Fibroblast of villous mesenchyme (primary cell): Measurements from ENCODE around the gene OR2T1. TPM values are rescaled to one million over a fixed set of nuclear protein-coding genes. Genes with fewer than 3 reads are reported as not detected.
"Not testable (repeated sequence)": the region's sequence is repeated elsewhere in the genome, so short reads cannot be mapped to it uniquely, and the experiment has no call there.

Source experiments
- DNase-seq: peaks from one replicate; pipeline ENCODE4 v3.0.0-alpha.2; 2010; ENCODE audit warnings: low read depth
- H3K4me3 ChIP-seq: 2 replicates; pipeline ENCODE4 v1.5.1; 2011; ENCODE audit warnings: low read depth, mild to moderate bottlenecking, low read length
- CTCF ChIP-seq: IDR thresholded peaks from 2 replicates; pipeline ENCODE4 v1.5.1; 2012; ENCODE audit warnings: low read depth, mild to moderate bottlenecking, low read length; ENCODE audit not compliant: insufficient read depth
- total RNA-seq: library from RNA; depleted of rRNA; stranded (reverse); fragments of >200 nt; gene quantifications from 2 replicates; pipeline ENCODE4 v1.2.3, GENCODE V29; 2012

Gene OR2T1
- total RNA-seq, 1 donor, result not detected

DNA sequence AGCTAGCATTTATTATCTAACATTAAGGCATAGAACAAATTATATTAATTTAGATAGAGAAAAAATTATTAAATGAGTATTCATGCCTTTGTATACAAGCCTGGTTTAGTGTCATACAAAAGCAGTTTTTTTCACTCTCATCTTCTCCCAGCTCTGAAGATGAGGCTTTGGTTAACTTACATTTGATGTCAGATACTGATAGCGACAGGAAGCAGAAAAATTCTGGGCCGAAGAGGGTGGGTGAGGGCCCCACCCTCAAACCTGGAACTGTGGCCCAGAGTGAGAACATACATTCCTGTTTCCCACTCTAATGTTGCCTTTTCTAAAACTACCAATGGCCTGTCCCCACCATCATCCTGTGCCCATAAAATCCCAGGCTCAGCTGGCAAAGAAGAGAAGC lies 15.0 kb downstream of the OR2T1 start:
- H3K4me3 ChIP-seq, result no peak overlapping the region
- no peak for TF ChIP-seq CTCF
- DNase-seq, result no peak

DNA sequence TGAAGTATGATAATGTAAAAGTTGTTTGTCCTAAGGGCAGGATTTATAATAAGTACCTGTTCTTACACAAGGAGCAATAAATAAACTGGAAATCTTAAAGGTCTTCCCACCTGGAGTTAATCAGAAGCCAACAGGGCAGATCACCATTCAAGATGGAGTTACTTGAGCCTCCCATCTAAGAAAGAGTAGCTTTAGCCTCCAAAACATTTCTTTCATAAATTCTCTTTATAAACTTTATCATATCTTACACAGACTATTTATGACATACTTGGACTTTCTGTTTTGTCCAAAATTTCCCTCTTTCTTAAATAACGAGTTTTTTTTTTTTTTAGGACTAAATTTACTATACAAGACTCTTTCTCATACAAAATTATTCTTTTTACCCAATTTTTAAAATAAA lies 18.5 kb downstream of the OR2T1 start:
- no peak overlapping the region for H3K4me3 ChIP-seq
- no peak for TF ChIP-seq CTCF
- DNase-seq, result peak; percentile 3

- H3K4me3 ChIP-seq, DNase-seq: not testable (repeated sequence)
Observed at GRCh38 chr1:248427526-248428191, 24.8 kb downstream of the OR2T1 start.

DNA sequence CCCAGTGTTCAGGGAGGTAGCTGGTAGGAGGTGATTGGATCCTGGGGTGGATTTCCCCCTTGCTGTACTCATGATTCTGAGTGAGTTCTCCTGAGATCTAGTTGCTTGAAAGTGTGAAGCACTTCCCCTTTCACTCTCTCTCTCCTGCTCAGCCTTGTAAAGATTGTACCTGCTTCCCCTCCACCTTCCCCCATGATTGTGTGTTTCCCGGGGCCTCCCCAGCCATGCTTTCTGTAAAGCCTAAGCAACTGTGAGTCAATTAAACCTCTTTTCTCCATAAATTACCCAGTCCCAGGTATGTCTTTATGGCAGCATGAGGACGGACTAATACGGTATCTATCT lies 25.3 kb downstream of the OR2T1 start:
- DNase-seq, result not testable (repeated sequence)

DNA sequence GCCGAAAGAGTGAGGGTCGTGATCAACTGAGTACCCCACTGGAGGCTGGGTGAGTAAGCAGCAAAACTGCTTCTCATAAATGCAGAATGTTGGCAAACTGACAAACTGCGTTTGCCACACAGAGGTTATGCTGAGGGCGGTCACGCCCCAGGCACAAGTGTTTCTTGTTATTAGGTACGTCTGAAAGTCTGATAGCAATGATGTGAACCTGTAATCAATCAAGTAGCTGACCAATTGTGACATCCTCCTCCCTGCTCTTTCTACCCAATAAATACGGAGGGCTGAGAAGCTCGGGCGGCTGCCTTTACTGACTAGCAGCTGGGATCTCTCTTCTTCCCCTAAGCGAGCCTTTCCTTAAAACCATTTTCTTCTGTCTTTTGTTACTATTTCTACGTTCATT lies 28.8 kb downstream of the OR2T1 start:
- not testable (repeated sequence) for H3K4me3 ChIP-seq, DNase-seq

More for the DNA sequence above, 25.3 kb downstream of the OR2T1 start:
- not testable (repeated sequence) for H3K4me3 ChIP-seq

GRCh38 chr1:248432201-248432600 lies 29.4 kb downstream of the OR2T1 start:
- DNase-seq, H3K4me3 ChIP-seq: not testable (repeated sequence)

- not testable (repeated sequence) for DNase-seq, H3K4me3 ChIP-seq
Observed at GRCh38 chr1:248433811-248434415, 31.1 kb downstream of the OR2T1 start.

DNA sequence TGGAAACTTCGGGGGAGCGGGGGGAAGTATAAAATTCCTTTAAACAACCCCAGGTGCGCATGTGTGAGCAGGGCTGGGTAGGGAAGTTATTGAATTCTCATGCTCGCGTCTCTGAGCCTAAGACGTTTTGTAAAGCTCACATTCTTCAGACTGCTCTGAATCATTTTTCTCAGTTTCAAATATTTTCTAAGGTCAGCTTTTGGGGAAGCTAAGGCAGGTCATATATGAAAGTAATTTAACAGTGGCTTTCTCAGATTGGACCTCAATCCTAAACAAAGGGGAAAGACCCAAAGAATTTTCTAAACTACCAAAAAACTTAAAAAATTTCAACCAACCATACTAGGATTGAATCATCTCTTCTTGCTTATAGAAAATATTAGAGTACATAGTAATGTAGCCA lies 32.1 kb downstream of the OR2T1 start:
- DNase-seq, H3K4me3 ChIP-seq: not testable (repeated sequence)

DNA sequence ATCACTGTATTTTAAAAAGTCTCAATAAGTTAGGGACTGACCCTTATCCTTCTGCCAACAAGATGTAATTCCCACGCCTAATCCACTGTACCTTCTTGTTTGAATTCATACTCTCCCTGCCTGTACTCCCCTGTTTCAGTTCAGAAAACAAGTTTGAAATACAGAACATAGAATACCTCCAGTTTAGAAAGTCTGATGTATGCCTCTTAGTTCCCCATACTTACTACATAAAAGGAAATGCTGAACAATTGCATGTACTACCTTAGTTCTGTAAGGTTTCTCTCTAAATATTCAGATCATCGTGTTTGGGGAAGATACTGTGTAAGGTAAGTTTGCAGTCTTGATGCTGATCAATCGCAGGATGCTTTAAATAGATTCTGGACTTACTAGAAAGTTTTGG lies 33.5 kb downstream of the OR2T1 start:
- H3K4me3 ChIP-seq, DNase-seq: not testable (repeated sequence)

GRCh38 chr1:248438668-248439067 lies 35.8 kb downstream of the OR2T1 start:
- H3K4me3 ChIP-seq, DNase-seq: not testable (repeated sequence)

- DNase-seq, result not testable (repeated sequence)
Observed at GRCh38 chr1:248439283-248439682, 36.4 kb downstream of the OR2T1 start.

DNA sequence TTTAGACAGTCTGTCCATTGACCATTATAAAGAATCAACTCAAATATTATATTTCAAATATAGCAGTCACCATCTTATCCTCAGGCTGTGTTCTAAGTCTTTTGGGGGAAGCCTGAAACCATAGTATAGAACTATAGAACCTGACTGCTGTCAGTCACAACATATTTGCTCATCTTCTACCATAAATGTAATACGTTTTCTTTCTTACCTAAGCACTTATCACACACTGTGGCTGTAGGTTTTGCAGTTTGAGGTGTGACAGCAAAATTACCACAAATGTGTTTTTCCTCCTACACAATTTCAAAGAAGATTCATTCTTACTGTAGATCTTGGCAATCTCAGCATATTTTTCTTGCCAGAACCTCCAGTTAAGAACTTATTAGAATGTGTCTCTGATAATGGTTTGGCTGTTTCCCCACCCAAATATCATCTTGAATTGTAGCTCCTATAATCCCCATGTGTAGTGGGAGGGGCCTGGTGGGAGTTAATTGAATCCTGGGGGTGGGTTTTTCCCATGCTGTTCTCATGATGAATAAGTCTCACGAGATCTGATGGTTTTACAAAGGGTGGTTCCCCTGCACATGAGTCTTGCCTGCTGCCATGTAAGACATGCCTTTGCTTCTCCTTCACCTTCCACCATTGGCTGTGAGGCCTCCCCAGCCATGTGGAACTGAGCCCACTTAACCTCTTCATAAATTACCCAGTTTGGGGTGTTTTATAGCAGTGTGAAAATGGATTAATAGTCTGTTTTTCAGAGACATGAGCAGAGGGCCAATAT lies 39.8 kb downstream of the OR2T1 start:
- DNase-seq, H3K4me3 ChIP-seq: not testable (repeated sequence)

More at GRCh38 chr1:248439283-248439682, 36.4 kb downstream of the OR2T1 start:
- not testable (repeated sequence) for H3K4me3 ChIP-seq

GRCh38 chr1:248444603-248445002 lies 41.8 kb downstream of the OR2T1 start:
- H3K4me3 ChIP-seq, DNase-seq: not testable (repeated sequence)

DNA sequence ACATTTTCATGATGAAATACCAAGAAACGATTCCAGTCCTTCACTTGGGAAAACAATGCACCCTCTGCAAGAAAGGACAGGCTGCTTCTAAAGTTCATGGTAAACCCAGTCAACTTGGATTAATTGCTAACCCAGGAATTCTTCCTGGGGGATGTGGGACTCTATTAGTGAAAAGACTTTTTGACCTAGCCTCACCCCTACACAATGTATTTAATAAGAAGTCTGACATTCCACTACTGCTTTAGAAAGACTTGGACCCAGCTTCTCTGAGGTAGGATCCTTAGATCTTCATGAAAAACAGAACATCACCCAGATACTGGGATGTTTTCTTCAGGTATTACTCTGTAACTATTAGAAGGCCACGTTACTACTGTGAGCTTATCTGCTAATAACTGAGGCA lies 42.6 kb downstream of the OR2T1 start, which contains the start of gene OR2T2:
OR2T2 (plus strand) TSS at position 239 of the 400 bp plus-strand sequence. CDS start 7,161 bp downstream, outside the sequence.
- H3K4me3 ChIP-seq, DNase-seq: not testable (repeated sequence)

DNA sequence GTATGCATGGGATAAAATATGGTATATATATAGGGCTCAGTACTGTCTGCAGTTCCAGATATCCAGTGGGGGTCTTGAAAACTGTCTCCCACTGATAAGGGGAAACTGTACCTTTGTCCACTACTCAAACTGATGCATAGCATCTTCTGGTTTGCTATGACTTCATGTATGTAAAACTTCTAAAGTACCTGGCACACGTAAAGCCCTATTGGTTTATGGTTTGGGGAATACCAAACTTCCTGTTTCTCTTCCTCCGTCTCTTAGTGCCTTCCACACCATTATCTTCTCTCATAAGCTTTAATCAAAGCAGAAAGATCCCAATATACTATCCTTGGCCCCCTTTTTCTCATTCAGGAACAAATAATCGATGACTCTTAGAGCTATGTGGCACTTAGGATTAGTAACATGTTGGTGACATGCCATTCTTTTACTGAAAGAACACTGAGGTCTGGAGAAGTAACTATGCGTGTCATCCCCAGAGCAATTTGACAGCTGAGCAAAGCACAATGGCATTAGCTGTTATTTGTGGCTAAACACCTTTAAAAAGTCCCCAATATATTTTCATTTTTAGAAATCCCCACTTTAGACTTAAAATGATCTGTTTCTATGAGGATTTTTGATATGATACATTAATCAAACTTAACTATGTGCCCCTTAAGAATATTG lies 45.7 kb downstream of the OR2T1 start:
- not testable (repeated sequence) for DNase-seq, H3K4me3 ChIP-seq

DNA sequence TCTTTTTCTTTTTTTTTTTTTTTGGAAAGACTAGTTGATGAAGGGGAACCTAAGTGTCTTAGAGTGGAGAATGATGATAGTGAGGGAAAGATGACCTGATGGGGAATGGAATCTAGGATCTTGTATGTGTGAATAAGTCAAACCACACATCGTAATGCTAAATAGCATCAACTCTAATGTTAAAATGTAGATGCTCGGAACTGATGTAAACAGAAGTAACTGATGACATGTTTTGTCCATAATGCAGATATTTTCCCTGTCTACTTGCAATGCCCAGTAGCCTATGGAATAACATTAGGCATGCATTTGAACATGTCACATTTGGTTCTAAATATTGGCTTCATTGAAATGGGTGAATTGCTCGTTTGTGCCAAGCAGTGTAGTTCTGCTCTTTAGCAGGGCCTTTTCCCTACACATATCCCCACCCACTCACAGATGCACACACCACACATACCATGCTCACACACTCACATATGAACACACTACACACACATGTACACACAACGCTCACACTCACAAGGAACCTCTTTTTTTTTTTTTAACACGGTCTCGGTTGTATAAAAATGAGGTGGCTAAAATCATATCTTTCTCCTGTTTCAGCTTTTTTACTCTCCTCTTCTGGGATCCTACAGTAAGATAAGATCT lies 47.1 kb downstream of the OR2T1 start:
- not testable (repeated sequence) for H3K4me3 ChIP-seq, DNase-seq
